K562 (cell line): ENCODE measurements around the gene SH2D3A. TPM values are rescaled to one million over a fixed set of nuclear protein-coding genes. Genes with fewer than 3 reads are reported as not detected.
A peak's percentile ranks its signal among the peaks of the same experiment; 100 is the strongest.

Experiments used
- ATAC-seq: fragments of 200-7000 bp; cut with Tn5 transposase; 3 replicates; pipeline ENCODE4 v1.9.1; 2020; ENCODE audit warnings: moderate library complexity
- BruUV-seq: library from RNA; stranded (reverse); fragments of 400-500 nt; replicated peaks from 2 replicates; lab custom pipeline; 2021; lab: Mats Ljungman, UMichigan
- CTCF ChIA-PET: fragments of 300-600 bp; formaldehyde crosslinking; extraction: SDS; loops from one replicate; lab custom pipeline; 2021; ENCODE audit warnings: low intra/inter-chr PET ratio; lab: Yijun Ruan, JAX
- POLR2A ChIA-PET: fragments of 300-600, 350-650 bp; sonication (Branson Sonifier 250); formaldehyde crosslinking; extraction: SDS; loops from one replicate; lab custom pipeline; 2021; ENCODE audit warnings: antibody characterized with exemption, inconsistent platforms; lab: Yijun Ruan, JAX
- DNase-seq, 4 experiments: peaks; one replicate each; pipeline versions ENCODE4 v3.0.0 to v3.0.0-alpha.2; 2011 to 2018; ENCODE audit warnings: low spot score in 3 of 4, mixed read lengths in 3 of 4; ENCODE audit errors: extremely low read depth in 1 of 4
- FAIRE-seq: peaks from 2 replicates; lab custom pipeline; 2011; peaks lifted over from hg19 to GRCh38; lab: Jason Lieb, UNC
- H2AFZ ChIP-seq: 2 replicates; pipeline ENCODE4 v1.6.0; 2011; ENCODE audit warnings: low read depth, low read length, control low read depth, inconsistent platforms
- H3K27ac ChIP-seq: fragments of 200-600 bp; 3 replicates; pipeline ENCODE4 v1.8.0; 2011; ENCODE audit warnings: low read depth, mild to moderate bottlenecking, control low read depth, inconsistent platforms, low read length, moderate library complexity, mixed read lengths; ENCODE audit errors: extremely low read depth
- H3K27me3 ChIP-seq, 2 experiments: fragments of 300-600 bp in 1 of 2; 2 replicates in 1 of 2; 3 replicates in 1 of 2; pipeline versions ENCODE4 v1.6.0 to v1.8.0; 2011; ENCODE audit warnings: inconsistent platforms in 2 of 2, low read length in 2 of 2, mild to moderate bottlenecking in 1 of 2, mixed read lengths in 1 of 2, moderate library complexity in 1 of 2; ENCODE audit not compliant: control insufficient read depth in 2 of 2, insufficient read depth in 2 of 2
- H3K36me3 ChIP-seq: fragments of 300-600 bp; 3 replicates; pipeline ENCODE4 v1.8.0; 2011; ENCODE audit warnings: mild to moderate bottlenecking, low read length, inconsistent platforms; ENCODE audit not compliant: control insufficient read depth, insufficient read depth
- H3K4me1 ChIP-seq, 2 experiments: fragments of 200-600 bp in 1 of 2; replicated peaks in 1 of 2; 2 replicates in 1 of 2; 3 replicates in 1 of 2; pipeline versions ENCODE4 v1.5.1 to v1.8.0; 2011; ENCODE audit warnings: inconsistent platforms in 2 of 2, low read length in 2 of 2, mild to moderate bottlenecking in 1 of 2, mixed read lengths in 1 of 2, moderate library complexity in 1 of 2; ENCODE audit not compliant: control insufficient read depth in 2 of 2, insufficient read depth in 2 of 2
- H3K4me2 ChIP-seq: 2 replicates; pipeline ENCODE4 v1.6.1; 2011; ENCODE audit warnings: low read length, control low read depth, inconsistent platforms, mixed read lengths; ENCODE audit not compliant: insufficient read depth
- H3K4me3 ChIP-seq: fragments of 200-600 bp; sonication (generic), shearing (Covaris generic); 2 replicates; pipeline ENCODE4 v1.5.1; 2016; ENCODE audit warnings: control low read depth, inconsistent platforms
- H3K79me2 ChIP-seq: fragments of 200-600 bp; 3 replicates; pipeline ENCODE4 v1.8.0; 2011; ENCODE audit warnings: low read length, inconsistent platforms; ENCODE audit not compliant: control insufficient read depth, insufficient read depth
- H3K9ac ChIP-seq, 2 experiments: 2 replicates each; pipeline versions ENCODE4 v1.6.0 to v1.6.1; 2011; ENCODE audit warnings: low read depth in 2 of 2, low read length in 2 of 2, control low read depth in 1 of 2, inconsistent platforms in 1 of 2, mild to moderate bottlenecking in 1 of 2, mixed read lengths in 1 of 2; ENCODE audit not compliant: insufficient read depth in 1 of 2
- H3K9me1 ChIP-seq: one replicate; pipeline ENCODE4 v1.6.0; 2011; ENCODE audit warnings: inconsistent platforms, mild to moderate bottlenecking, low read length, moderate library complexity; ENCODE audit not compliant: control insufficient read depth, insufficient read depth
- H3K9me3 ChIP-seq: replicated peaks from 2 replicates; pipeline ENCODE4 v1.5.1; 2011; ENCODE audit warnings: low read depth, low read length, inconsistent platforms; ENCODE audit not compliant: control insufficient read depth, insufficient read depth
- H4K20me1 ChIP-seq: replicated peaks from 2 replicates; pipeline ENCODE4 v1.6.1; 2011; ENCODE audit warnings: low read length, inconsistent platforms, mixed read lengths; ENCODE audit not compliant: control insufficient read depth, insufficient read depth
- RBM39 ChIP-seq: fragments of 200-400 bp; formaldehyde crosslinking; optimal IDR thresholded peaks from 2 replicates; pipeline ENCODE3; 2018; ENCODE audit warnings: low read depth, low read length
- SAP30 ChIP-seq: fragments of 200-600 bp; sonication (generic); IDR thresholded peaks from 2 replicates; pipeline ENCODE4 v1.6.1; 2012; ENCODE audit warnings: borderline replicate concordance, low read depth, mild to moderate bottlenecking, moderate library complexity, low read length, control low read depth, inconsistent platforms; ENCODE audit not compliant: insufficient read depth, poor library complexity, severe bottlenecking
- TRIM24 ChIP-seq, 2 experiments: fragments of 450-650 bp; IDR thresholded peaks; 2 replicates each; pipeline ENCODE4 v1.6.1; 2016
- XRCC3 ChIP-seq: fragments of 450-650 bp; IDR thresholded peaks from 2 replicates; pipeline ENCODE4 v1.6.1; 2017; ENCODE audit warnings: mild to moderate bottlenecking, moderate library complexity
- ZKSCAN3 ChIP-seq: fragments of 250-450 bp; sonication (Bioruptor Pico); IDR thresholded peaks from 2 replicates; pipeline ENCODE4 v1.4.0; 2020
- WGBS: fragments of 100-300 bp; shearing (Covaris generic); methylation state at CpG from one replicate; pipeline ENCODE4 v1.1.6; 2016; ENCODE audit warnings: low coverage, mixed read lengths; ENCODE audit not compliant: insufficient coverage; ENCODE audit errors: missing lambda C conversion rate; 5-methylcytosine and 5-hydroxymethylcytosine counted together
- in situ Hi-C: fragments of 300-500 bp; cut with MboI; formaldehyde crosslinking; loops from 4 replicates; pipeline ENCODE4 v1.15.0; 2018; ENCODE audit warnings: inconsistent platforms, mixed read lengths
- intact Hi-C: fragments of 100-400 bp; cut with micrococcal nuclease; formaldehyde crosslinking; loops from 2 replicates; pipeline ENCODE4 v1.14.2; 2022
- polyA plus RNA-seq, 8 experiments: library from polyadenylated mRNA; depleted of rRNA in 4 of 8; stranded (reverse) in 5 of 8; unstranded in 3 of 8; fragments of >200 nt; fragmentation: Nextera tagmentation in 2 of 8; fragmentation: Illumina TruSeq in 1 of 8; extraction: Ambion mirVana in 2 of 8; extraction: Trizol in 1 of 8; gene quantifications; 2 replicates each; pipeline versions ENCODE4 v1.2.1 to v1.2.3, GENCODE V29; 2011 to 2014; ENCODE audit warnings: inconsistent platforms in 1 of 8, missing spikeins in 1 of 8
- total RNA-seq, 7 experiments: library from RNA; depleted of rRNA in 6 of 7; stranded (reverse); fragments of >200 nt in 6 of 7; fragmentation: Illumina TruSeq in 2 of 7; extraction: Trizol in 2 of 7; gene quantifications; 2 replicates each; pipeline versions ENCODE4 v1.2.1 to v1.2.3, GENCODE V29; 2011 to 2021; ENCODE audit warnings: low replicate concordance in 1 of 7

Gene SH2D3A
- total and polyA plus RNA-seq, 9 of the 15 experiments (the other 6 are each of a cell fraction or from before 2014, with no cell fraction given): 0.75 to 26.3 (median 8.9) TPM

DNA sequence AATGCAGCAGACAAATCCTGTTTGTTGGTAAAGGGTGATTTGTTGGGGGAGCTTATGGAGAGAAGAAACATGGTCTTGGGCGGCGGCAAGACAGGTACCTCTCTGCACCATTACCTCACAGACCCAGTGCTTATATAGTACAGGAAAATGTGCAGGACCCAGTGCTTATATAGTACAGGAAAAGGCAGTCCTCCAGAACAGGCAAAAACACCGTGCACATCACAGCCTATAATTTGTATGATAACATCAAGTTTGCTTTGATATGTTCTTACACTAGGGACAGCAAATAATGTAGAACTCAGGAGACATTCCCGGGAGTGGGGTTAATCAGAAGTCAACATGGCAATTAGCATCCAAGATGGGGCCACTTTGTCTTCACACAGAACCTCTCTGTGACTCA is 26.2 kb upstream of the SH2D3A start (continued):
- no peak for TF ChIP-seq SAP30

GRCh38 chr19:6791237-6791636 is 24.0 kb upstream of the SH2D3A start:
- DNase-seq (no peak), ATAC-seq (no peak), FAIRE-seq (no peak)
- in situ Hi-C loops: no loop called here
- H3K4me1 ChIP-seq: no peaks in the 10 kb centered on the region
- no peak overlapping the region for H3K9ac ChIP-seq
- CTCF ChIA-PET: no interaction called here
- no peaks in the 10 kb centered on the region for H3K79me2 ChIP-seq
- intact Hi-C loops: no loop called here
- WGBS: 9% methylated on average over 5 of the region's 6 CpGs
- POLR2A ChIA-PET: interaction anchor here (0.9 to 1.3 kb wide), 5 partner anchors 8 to 367 kb away, joined by 3 to 5 read pairs (median 3); partner anchors contain the start of genes KHSRP and SH2D3A
- no peaks in the 10 kb centered on the region for H3K36me3 ChIP-seq
- H3K27me3 ChIP-seq: no peaks in the 10 kb centered on the region
- peaks cover 3% of the 10 kb centered on the region for H3K9me3 ChIP-seq
- BruUV-seq: no TSS peak
- H3K9me1 ChIP-seq: no peaks in the 10 kb centered on the region
- no peak overlapping the region for H3K4me3 ChIP-seq
- TF ChIP-seq XRCC3 (no peak), TRIM24 (IDR thresholded peaks at IDR 0.05) (peak in 1 of 2 experiments; percentile 25; a peak in 1 of 4 replicates), ZKSCAN3 (peak; percentile 95), RBM39 (no peak)
- H4K20me1 ChIP-seq: no peaks in the 10 kb centered on the region
- no peak overlapping the region for H3K27ac ChIP-seq
- H3K4me2 ChIP-seq: no peak overlapping the region
- no peak overlapping the region for H2AFZ ChIP-seq
